ENCODE data around the gene POLR2I. TPM values are rescaled to one million over a fixed set of nuclear protein-coding genes. Genes with fewer than 3 reads are reported as not detected.

The POLR2I gene
- total and polyA plus RNA-seq, 2 of the 13 experiments (the other 11 are each of a cell fraction or from before 2014, with no cell fraction given): 40.5 to 104 TPM

DNA sequence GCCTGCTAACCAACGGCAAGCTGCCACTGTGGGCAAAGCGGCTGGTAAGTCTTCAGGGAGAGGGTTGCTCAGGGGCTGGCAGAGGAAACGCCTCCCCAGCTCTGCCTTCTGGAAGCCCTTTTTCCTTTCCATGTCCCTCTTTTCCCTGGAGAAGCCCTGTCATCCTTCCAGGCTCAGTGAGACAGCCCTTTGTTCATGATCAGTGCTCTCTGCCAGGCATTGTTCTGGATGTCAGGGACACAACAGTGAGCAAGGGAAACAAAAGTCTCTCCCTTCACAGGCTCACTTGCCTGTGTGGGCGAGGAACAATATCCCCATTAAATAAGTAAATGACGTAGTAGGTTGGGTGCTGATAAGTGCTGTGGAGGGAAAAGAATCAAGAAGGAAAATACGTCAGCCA lies 17.6 kb downstream of the POLR2I start:
- CTCF ChIA-PET (ENCODE audit: low intra/inter-chr PET ratio, low total read pairs): no interaction called here
- no peak overlapping the region for H3K4me2 ChIP-seq (ENCODE audit: low read depth, low read length)
- H3K9ac ChIP-seq (ENCODE audit: insufficient read depth, low read depth, low read length): no peak overlapping the region
- no peaks in the 10 kb centered on the region for H3K27me3 ChIP-seq (ENCODE audit: control insufficient read depth in 1 of 2, insufficient read depth in 2 of 2, low read length in 2 of 2)
- in situ Hi-C loops (cut with HindIII; ENCODE audit: extremely low pct_ligation_motif_present, low pct_unique_long_range_greater_than_20kb): no loop called here
- DNase-seq (ENCODE audit: low spot score) (no peak), FAIRE-seq (no peak), ATAC-seq (no peak)
- H3K79me2 ChIP-seq (ENCODE audit: insufficient read depth, low read length): no peaks in the 10 kb centered on the region
- no peaks in the 10 kb centered on the region for H4K20me1 ChIP-seq (ENCODE audit: insufficient read depth, low read length)
- POLR2A ChIA-PET: no interaction called here
- no peaks in the 10 kb centered on the region for H3K4me1 ChIP-seq (ENCODE audit: insufficient read depth, low read length)
- no peak overlapping the region for H3K4me3 ChIP-seq (replicated peaks in 1 of 3; ENCODE audit: insufficient read depth in 1 of 3, low read depth in 2 of 3, low read length in 3 of 3)
- TF ChIP-seq CEBPG (CRISPR knock-in tag; IDR thresholded peaks at IDR 0.05): no peak
- TF ChIP-seq, protein P1, sequence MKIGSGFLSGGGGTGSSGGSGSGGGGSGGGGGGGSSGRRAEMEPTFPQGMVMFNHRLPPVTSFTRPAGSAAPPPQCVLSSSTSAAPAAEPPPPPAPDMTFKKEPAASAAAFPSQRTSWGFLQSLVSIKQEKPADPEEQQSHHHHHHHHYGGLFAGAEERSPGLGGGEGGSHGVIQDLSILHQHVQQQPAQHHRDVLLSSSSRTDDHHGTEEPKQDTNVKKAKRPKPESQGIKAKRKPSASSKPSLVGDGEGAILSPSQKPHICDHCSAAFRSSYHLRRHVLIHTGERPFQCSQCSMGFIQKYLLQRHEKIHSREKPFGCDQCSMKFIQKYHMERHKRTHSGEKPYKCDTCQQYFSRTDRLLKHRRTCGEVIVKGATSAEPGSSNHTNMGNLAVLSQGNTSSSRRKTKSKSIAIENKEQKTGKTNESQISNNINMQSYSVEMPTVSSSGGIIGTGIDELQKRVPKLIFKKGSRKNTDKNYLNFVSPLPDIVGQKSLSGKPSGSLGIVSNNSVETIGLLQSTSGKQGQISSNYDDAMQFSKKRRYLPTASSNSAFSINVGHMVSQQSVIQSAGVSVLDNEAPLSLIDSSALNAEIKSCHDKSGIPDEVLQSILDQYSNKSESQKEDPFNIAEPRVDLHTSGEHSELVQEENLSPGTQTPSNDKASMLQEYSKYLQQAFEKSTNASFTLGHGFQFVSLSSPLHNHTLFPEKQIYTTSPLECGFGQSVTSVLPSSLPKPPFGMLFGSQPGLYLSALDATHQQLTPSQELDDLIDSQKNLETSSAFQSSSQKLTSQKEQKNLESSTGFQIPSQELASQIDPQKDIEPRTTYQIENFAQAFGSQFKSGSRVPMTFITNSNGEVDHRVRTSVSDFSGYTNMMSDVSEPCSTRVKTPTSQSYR (CRISPR knock-in tag; IDR thresholded peaks at IDR 0.05; ENCODE audit: borderline replicate concordance): no peak
- no peak for TF ChIP-seq PPARG (CRISPR knock-in tag; conservative IDR thresholded peaks at IDR 0.05)
- TF ChIP-seq JDP2 (CRISPR knock-in tag; IDR thresholded peaks at IDR 0.05; ENCODE audit: borderline replicate concordance): no peak
- TF ChIP-seq, protein P2, sequence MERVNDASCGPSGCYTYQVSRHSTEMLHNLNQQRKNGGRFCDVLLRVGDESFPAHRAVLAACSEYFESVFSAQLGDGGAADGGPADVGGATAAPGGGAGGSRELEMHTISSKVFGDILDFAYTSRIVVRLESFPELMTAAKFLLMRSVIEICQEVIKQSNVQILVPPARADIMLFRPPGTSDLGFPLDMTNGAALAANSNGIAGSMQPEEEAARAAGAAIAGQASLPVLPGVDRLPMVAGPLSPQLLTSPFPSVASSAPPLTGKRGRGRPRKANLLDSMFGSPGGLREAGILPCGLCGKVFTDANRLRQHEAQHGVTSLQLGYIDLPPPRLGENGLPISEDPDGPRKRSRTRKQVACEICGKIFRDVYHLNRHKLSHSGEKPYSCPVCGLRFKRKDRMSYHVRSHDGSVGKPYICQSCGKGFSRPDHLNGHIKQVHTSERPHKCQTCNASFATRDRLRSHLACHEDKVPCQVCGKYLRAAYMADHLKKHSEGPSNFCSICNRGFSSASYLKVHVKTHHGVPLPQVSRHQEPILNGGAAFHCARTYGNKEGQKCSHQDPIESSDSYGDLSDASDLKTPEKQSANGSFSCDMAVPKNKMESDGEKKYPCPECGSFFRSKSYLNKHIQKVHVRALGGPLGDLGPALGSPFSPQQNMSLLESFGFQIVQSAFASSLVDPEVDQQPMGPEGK (CRISPR knock-in tag; IDR thresholded peaks at IDR 0.05): no peak
- TF ChIP-seq, protein P3, sequence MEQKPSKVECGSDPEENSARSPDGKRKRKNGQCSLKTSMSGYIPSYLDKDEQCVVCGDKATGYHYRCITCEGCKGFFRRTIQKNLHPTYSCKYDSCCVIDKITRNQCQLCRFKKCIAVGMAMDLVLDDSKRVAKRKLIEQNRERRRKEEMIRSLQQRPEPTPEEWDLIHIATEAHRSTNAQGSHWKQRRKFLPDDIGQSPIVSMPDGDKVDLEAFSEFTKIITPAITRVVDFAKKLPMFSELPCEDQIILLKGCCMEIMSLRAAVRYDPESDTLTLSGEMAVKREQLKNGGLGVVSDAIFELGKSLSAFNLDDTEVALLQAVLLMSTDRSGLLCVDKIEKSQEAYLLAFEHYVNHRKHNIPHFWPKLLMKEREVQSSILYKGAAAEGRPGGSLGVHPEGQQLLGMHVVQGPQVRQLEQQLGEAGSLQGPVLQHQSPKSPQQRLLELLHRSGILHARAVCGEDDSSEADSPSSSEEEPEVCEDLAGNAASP (CRISPR knock-in tag; IDR thresholded peaks at IDR 0.05; ENCODE audit: borderline replicate concordance): no peak
- TF ChIP-seq ZSCAN20 (CRISPR knock-in tag; IDR thresholded peaks at IDR 0.05; ENCODE audit: borderline replicate concordance): no peak
- TF ChIP-seq, protein P4, sequence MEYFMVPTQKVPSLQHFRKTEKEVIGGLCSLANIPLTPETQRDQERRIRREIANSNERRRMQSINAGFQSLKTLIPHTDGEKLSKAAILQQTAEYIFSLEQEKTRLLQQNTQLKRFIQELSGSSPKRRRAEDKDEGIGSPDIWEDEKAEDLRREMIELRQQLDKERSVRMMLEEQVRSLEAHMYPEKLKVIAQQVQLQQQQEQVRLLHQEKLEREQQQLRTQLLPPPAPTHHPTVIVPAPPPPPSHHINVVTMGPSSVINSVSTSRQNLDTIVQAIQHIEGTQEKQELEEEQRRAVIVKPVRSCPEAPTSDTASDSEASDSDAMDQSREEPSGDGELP (IDR thresholded peaks at IDR 0.05; ENCODE audit: borderline replicate concordance, low read depth): no peak
- TF ChIP-seq ZNF234 (CRISPR knock-in tag; conservative IDR thresholded peaks at IDR 0.05): no peak
- TF ChIP-seq ZNF501 (CRISPR knock-in tag; IDR thresholded peaks at IDR 0.05): no peak
- TF ChIP-seq, protein P5, sequence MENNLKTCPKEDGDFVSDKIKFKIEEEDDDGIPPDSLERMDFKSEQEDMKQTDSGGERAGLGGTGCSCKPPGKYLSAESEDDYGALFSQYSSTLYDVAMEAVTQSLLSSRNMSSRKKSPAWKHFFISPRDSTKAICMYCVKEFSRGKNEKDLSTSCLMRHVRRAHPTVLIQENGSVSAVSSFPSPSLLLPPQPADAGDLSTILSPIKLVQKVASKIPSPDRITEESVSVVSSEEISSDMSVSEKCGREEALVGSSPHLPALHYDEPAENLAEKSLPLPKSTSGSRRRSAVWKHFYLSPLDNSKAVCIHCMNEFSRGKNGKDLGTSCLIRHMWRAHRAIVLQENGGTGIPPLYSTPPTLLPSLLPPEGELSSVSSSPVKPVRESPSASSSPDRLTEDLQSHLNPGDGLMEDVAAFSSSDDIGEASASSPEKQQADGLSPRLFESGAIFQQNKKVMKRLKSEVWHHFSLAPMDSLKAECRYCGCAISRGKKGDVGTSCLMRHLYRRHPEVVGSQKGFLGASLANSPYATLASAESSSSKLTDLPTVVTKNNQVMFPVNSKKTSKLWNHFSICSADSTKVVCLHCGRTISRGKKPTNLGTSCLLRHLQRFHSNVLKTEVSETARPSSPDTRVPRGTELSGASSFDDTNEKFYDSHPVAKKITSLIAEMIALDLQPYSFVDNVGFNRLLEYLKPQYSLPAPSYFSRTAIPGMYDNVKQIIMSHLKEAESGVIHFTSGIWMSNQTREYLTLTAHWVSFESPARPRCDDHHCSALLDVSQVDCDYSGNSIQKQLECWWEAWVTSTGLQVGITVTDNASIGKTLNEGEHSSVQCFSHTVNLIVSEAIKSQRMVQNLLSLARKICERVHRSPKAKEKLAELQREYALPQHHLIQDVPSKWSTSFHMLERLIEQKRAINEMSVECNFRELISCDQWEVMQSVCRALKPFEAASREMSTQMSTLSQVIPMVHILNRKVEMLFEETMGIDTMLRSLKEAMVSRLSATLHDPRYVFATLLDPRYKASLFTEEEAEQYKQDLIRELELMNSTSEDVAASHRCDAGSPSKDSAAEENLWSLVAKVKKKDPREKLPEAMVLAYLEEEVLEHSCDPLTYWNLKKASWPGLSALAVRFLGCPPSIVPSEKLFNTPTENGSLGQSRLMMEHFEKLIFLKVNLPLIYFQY (CRISPR knock-in tag; IDR thresholded peaks at IDR 0.05; ENCODE audit: borderline replicate concordance): no peak
- TF ChIP-seq DNMT1 (CRISPR knock-in tag; IDR thresholded peaks at IDR 0.05): no peak
- no peak for TF ChIP-seq NR2F6 (IDR thresholded peaks at IDR 0.05)
- TF ChIP-seq NR2F6 (CRISPR knock-in tag; IDR thresholded peaks at IDR 0.05): no peak
- 98% methylated on average over 6 of the region's 6 CpGs for WGBS (ENCODE audit: low lambda C conversion rate)
- H3K9me3 ChIP-seq (ENCODE audit: low read length): no peaks in the 10 kb centered on the region
- no peak overlapping the region for H3K27ac ChIP-seq (ENCODE audit: extremely low read length, insufficient read depth, low read length)
- peaks cover 19 to 51% of the 10 kb centered on the region in 2 experiments; a peak in 4 of 5 replicates for H3K36me3 ChIP-seq (replicated peaks in 1 of 2; ENCODE audit: control insufficient read depth in 1 of 2, insufficient read depth in 2 of 2, low read length in 2 of 2)
- no TSS peak for BruUV-seq (replicated peaks)
- no peak overlapping the region for H2AFZ ChIP-seq (ENCODE audit: low read length)
- intact Hi-C loops (cut with micrococcal nuclease; ENCODE audit: unreplicated experiment): no loop called here
